Fibroblast of gingiva (primary cell): ENCODE results near the gene FMN1.

ENCODE experiments used
- DNase-seq: peaks from one replicate; pipeline ENCODE4 v3.0.0-alpha.2; 2011; ENCODE audit warnings: low read depth

FMN1 gene

GRCh38 chr15:32774022-32774421 is 420.5 kb downstream of the FMN1 start:
- DNase-seq: peak; percentile 96

GRCh38 chr15:32767236-32767635 is 427.3 kb downstream of the FMN1 start:
- no peak for DNase-seq

DNA sequence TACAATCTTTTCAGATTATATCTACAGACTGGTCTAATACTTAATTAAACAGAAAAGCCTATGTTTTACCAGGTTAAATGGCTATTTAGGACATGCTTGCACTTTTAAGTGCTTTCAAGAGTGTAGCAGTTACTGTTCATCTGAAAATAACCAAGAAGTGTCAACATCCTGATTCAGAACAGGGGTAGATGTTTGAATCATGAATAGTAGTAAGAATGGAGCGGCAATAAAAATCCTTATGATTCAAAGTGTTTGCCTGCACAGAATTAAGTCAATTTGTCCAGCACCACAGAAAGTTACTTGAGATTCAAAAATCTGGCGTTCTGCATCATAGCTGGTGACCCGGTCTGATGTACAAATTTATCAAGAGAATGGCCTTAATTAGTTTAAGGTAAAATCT is 428.4 kb downstream of the FMN1 start:
- DNase-seq: no peak

- DNase-seq: no peak
Observed at GRCh38 chr15:32765236-32765635, 429.3 kb downstream of the FMN1 start.

DNA sequence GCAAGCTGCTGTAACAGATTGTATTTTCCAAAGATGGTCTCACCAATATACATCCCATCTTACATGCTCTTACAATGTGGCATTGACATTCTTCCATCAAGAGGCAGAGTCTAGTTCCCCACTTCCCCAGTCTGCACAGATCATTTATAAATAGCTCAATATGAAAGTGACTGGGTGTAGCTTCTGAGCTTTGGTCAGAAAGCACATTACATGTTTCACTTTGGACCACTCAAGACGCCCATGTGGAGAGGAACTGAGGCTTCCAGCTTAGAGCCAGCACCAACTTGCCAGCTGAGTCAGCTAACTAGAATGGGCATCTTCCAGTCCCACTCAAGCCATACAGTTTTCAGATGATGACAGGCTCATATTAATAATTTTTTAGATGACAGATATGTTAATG is 431.2 kb downstream of the FMN1 start:
- DNase-seq: no peak

DNA sequence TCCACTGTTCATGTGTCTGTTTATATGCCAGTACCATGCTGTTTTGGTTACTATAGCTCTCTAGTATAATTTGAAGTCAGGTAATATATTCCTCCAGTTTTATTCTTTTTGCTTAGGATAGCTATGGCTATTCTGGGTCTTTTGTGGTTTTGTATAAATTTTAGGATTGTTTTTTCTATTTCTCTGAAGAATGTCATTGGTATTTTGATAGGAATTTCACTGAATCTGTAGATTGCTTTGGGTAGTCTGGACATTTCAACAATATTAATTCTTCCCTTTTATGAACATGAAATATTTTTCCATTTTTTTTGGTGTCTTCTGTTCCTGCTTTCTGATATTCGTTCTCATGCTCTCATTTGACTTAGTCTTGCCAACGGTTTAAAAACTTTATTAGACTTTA is 437.1 kb downstream of the FMN1 start:
- DNase-seq: no peak

- no peak for DNase-seq
Observed at GRCh38 chr15:32750979-32751378, 443.5 kb downstream of the FMN1 start.

GRCh38 chr15:32747921-32748342 is 446.6 kb downstream of the FMN1 start:
- DNase-seq: no peak

GRCh38 chr15:32746116-32746857 is 448.2 kb downstream of the FMN1 start:
- DNase-seq: no peak

DNA sequence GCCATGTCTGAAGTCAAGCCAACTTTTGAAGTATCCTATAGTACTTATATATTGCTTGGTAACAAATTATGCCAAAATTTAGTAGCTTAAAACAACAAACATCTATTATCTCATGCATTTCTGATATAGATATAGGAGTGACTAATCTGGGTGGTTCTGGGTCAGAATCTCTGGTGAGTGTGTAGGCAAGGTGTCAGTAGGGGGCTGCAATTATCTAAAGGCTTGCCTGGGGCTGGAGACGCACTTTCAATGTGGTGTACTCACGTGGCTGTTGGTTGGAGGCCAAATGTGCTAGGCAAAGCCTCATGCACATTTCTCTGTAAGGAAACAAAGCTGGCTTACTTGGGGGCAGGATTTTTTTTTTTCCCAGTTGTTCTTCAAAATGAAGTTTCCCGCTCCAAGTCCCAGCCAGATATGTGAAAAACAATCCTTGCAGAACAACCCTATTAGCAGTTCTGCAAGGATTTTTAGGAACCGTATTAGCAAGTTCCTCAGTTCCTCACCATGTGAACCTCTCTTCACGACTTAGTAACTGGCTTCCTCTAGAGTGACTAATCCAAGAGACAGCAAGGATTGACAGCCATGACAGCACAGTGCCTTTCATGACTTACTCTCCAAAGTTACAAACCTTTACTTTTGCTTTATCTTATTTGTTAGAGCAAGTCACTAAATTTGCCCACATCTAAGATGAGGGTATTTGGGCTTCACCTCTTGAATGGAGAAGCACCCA is 450.9 kb downstream of the FMN1 start:
- no peak for DNase-seq

DNA sequence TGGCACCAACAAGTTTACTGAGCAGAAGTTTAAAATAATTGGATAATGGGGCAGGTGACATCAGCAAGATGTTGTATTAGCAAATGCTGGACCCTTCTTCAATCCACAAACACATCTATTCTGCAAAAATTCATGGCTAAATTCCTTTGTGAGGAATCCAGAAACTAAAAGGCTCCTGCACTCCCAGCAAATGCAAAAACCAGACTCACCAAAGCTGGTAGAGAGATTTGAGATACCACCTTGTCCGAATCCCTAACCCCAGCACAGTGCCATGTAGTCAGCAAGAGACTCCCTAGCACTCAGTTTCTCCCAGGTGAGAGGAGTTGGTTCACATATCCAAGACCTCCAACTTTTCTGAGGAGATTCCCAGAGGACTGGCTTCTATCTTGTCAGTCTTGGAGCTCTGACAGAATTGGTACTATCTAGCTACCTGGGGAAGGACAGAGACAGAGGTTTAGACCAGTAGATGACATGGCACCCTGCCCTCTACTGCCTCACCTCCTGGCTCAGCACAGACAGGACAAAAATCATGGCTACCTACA is 454.9 kb downstream of the FMN1 start:
- DNase-seq: no peak

GRCh38 chr15:32738666-32739065 is 455.8 kb downstream of the FMN1 start:
- DNase-seq: no peak

DNA sequence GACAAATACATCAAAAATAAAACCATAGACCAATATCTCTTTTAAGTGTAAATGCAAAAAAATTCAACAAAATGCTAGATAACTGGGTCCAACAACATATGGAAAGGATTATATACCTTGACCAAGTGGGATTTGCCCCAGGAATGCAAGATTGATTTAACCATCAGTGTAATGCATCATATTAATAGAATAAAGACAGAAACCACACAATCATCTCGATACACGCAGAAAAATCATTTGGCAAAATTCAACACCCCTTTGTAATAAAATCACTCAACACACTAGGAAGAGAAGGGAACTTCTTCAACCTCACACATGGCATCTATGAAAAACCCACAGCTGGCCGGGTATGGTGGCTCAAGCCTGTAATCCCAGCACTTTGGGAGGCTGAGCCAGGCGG is 457.2 kb downstream of the FMN1 start:
- no peak for DNase-seq

DNA sequence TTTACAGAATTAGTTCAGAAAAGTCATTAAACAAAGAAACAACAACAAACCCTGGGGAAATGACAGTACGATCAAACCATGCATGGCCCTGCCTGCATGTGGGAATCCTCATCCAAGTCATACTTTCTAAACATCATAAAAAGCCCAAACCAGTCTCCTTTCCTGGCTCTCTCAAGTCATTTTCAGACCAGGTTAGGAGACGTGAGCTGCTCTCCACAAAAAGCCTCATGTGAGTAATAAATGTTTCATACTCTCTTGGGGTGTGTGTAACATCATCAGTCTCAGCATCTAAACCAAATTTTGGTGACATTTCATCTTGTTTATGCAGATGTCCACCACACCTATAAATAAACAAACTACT is 457.8 kb downstream of the FMN1 start:
- DNase-seq: no peak

- no peak for DNase-seq
Observed at GRCh38 chr15:32735989-32736700, 458.4 kb downstream of the FMN1 start.

- DNase-seq: peak; percentile 74
Observed at GRCh38 chr15:32733281-32733680, 461.2 kb downstream of the FMN1 start.

DNA sequence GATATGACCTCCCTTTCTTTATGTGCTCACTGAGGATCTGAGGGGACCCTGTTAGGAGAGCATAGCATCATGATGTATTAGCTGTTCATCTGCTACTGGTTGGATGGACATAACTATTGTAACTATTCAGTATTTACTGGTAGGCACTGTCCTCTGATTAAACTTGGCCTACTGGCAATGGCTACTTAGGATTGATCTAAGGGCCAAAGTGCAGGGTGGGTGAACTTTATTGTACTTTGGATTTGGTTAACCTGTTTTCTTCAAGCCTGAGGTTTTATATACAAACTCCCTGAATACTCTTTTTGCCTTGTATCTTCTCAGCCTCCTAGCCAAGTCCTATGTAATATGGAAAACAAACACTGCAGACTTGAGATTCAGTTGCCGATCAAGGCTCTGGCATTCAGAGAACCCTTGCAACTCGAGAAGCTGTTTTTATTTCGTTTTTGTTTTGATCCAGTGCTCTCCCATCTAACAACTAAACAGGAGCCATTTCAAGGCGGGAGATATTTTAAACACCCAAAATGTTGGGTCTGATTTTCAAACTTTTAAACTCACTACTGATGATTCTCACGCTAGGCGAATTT is 461.8 kb downstream of the FMN1 start:
- DNase-seq: no peak

DNA sequence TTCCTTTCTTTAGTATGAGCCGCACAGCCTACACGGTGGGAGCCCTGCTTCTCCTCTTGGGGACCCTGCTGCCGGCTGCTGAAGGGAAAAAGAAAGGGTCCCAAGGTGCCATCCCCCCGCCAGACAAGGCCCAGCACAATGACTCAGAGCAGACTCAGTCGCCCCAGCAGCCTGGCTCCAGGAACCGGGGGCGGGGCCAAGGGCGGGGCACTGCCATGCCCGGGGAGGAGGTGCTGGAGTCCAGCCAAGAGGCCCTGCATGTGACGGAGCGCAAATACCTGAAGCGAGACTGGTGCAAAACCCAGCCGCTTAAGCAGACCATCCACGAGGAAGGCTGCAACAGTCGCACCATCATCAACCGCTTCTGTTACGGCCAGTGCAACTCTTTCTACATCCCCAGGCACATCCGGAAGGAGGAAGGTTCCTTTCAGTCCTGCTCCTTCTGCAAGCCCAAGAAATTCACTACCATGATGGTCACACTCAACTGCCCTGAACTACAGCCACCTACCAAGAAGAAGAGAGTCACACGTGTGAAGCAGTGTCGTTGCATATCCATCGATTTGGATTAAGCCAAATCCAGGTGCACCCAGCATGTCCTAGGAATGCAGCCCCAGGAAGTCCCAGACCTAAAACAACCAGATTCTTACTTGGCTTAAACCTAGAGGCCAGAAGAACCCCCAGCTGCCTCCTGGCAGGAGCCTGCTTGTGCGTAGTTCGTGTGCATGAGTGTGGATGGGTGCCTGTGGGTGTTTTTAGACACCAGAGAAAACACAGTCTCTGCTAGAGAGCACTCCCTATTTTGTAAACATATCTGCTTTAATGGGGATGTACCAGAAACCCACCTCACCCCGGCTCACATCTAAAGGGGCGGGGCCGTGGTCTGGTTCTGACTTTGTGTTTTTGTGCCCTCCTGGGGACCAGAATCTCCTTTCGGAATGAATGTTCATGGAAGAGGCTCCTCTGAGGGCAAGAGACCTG is 463.5 kb downstream of the FMN1 start:
- DNase-seq: no peak

DNA sequence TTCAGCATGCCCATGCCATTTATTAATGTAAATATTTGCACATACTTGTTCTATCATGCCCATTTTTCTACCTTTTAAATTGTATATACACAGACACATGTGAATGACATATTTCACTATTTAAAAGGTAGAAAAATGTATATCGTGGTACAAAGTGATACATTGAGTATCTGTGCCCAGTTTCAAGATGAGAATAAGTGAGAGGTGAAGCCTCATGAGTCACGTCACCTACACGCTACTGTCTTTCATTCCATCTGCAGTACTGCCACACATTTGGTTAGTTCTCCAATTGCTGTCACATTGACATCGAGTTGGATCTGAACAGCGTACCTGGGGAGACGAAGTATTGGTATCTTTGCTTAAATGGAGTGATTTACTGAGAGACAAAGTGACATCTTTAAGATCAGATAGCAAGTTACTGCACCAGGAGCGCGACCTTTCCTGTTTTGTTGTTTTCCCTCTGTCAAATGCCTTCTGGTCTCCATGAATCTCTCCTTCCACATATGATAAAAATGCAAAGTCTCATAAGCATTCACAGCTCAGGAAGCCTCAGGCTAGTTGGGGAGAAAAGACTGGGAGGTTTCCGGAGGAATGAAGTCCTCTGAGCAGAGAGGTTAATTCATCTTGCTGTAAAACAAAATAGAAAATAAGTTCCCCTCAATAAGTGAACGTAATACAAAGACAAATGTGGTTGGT is 464.7 kb downstream of the FMN1 start:
- no peak for DNase-seq

- no peak for DNase-seq
Observed at GRCh38 chr15:32723171-32723948, 471.2 kb downstream of the FMN1 start.
